Osteoblast (primary cell): ENCODE results near the gene NME3. TPM values are rescaled to one million over a fixed set of nuclear protein-coding genes. Genes with fewer than 3 reads are reported as not detected.

Source experiments
- DNase-seq: peaks from one replicate; pipeline ENCODE4 v3.0.0; 2011; ENCODE audit warnings: low spot score, mixed read lengths; ENCODE audit not compliant: insufficient read length; ENCODE audit errors: missing footprints
- H2AFZ ChIP-seq: 2 replicates; pipeline ENCODE4 v1.6.0; 2011; ENCODE audit warnings: mild to moderate bottlenecking, low read length
- H3K27ac ChIP-seq: 2 replicates; pipeline ENCODE4 v1.5.1; 2011; ENCODE audit warnings: mild to moderate bottlenecking, low read depth, low read length, moderate library complexity
- H3K27me3 ChIP-seq: 2 replicates; pipeline ENCODE4 v1.6.0; 2012; ENCODE audit warnings: mild to moderate bottlenecking, control low read depth, inconsistent platforms, low read length, moderate library complexity; ENCODE audit not compliant: insufficient read depth
- H3K36me3 ChIP-seq: 2 replicates; pipeline ENCODE4 v1.5.1; 2011; ENCODE audit warnings: mild to moderate bottlenecking, low read length, control low read depth, moderate library complexity; ENCODE audit not compliant: insufficient read depth
- H3K4me1 ChIP-seq: 2 replicates; pipeline ENCODE4 v1.5.1; 2011; ENCODE audit warnings: mild to moderate bottlenecking, low read length, control low read depth, moderate library complexity; ENCODE audit not compliant: insufficient read depth
- H3K4me2 ChIP-seq: 2 replicates; pipeline ENCODE4 v1.6.0; 2011; ENCODE audit warnings: mild to moderate bottlenecking, low read length; ENCODE audit not compliant: insufficient read depth
- H3K4me3 ChIP-seq: fragments of 200-600 bp; sonication (generic); 3 replicates; pipeline ENCODE4 v1.5.1; 2012; ENCODE audit warnings: mild to moderate bottlenecking, low read length, inconsistent platforms; ENCODE audit not compliant: insufficient read depth
- H3K79me2 ChIP-seq: 2 replicates; pipeline ENCODE4 v1.6.0; 2012; ENCODE audit warnings: mild to moderate bottlenecking, low read length, control low read depth, inconsistent platforms; ENCODE audit not compliant: insufficient read depth
- H3K9me3 ChIP-seq: 2 replicates; pipeline ENCODE4 v1.5.1; 2011; ENCODE audit warnings: low read depth, low read length, control low read depth
- H4K20me1 ChIP-seq: 2 replicates; pipeline ENCODE4 v1.6.0; 2012; ENCODE audit warnings: mild to moderate bottlenecking, low read length, control low read depth; ENCODE audit not compliant: insufficient read depth
- CTCF ChIP-seq: IDR thresholded peaks from 2 replicates; pipeline ENCODE4 v1.5.1; 2011; ENCODE audit warnings: mild to moderate bottlenecking, low read depth, low read length, moderate library complexity; ENCODE audit errors: extremely low read depth
- total RNA-seq: library from RNA; depleted of rRNA; stranded (reverse); fragments of >200 nt; gene quantifications from 2 replicates; pipeline ENCODE4 v1.2.3, GENCODE V29; 2012

The NME3 gene
- total RNA-seq, 1 donor, result 55.4 TPM

- peaks cover 40% of the 10 kb centered on the region for H3K79me2 ChIP-seq
- H2AFZ ChIP-seq, result no peak overlapping the region
- TF ChIP-seq CTCF, result no peak
- H3K4me2 ChIP-seq, result no peak overlapping the region
- H3K4me3 ChIP-seq, result no peak overlapping the region
- H3K27ac ChIP-seq, result no peak overlapping the region
- peaks cover 29% of the 10 kb centered on the region for H3K36me3 ChIP-seq
- no peaks in the 10 kb centered on the region for H3K9me3 ChIP-seq
- peak; percentile 86 for DNase-seq
- H3K4me1 ChIP-seq, result peaks cover 21% of the 10 kb centered on the region
- H3K27me3 ChIP-seq, result no peaks in the 10 kb centered on the region
- H4K20me1 ChIP-seq, result peaks cover 36% of the 10 kb centered on the region
These were observed 6.2 kb upstream of the NME3 start for GRCh38 chr16:1777375-1778199.

- Histone ChIP-seq H3K27me3 (no peaks in the 10 kb centered on the region), H4K20me1 (peaks cover 39% of the 10 kb centered on the region), H3K4me3 (no peak overlapping the region), H3K27ac (no peak overlapping the region), H3K9me3 (no peaks in the 10 kb centered on the region), H3K36me3 (peaks cover 29% of the 10 kb centered on the region), H3K4me2 (no peak overlapping the region), H3K79me2 (peaks cover 46% of the 10 kb centered on the region), H2AFZ (no peak overlapping the region), H3K4me1 (peaks cover 27% of the 10 kb centered on the region)
- DNase-seq, result peak; percentile 77
- TF ChIP-seq CTCF, result no peak
These were observed 5.6 kb upstream of the NME3 start for GRCh38 chr16:1776991-1777374.

GRCh38 chr16:1776672-1776955 lies 5.3 kb upstream of the NME3 start:
- no peak overlapping the region for H3K4me3 ChIP-seq
- H3K9me3 ChIP-seq, result no peaks in the 10 kb centered on the region
- peaks cover 40% of the 10 kb centered on the region for H4K20me1 ChIP-seq
- no peak overlapping the region for H3K4me2 ChIP-seq
- H3K79me2 ChIP-seq, result peaks cover 49% of the 10 kb centered on the region
- H3K27ac ChIP-seq, result no peak overlapping the region
- H2AFZ ChIP-seq, result no peak overlapping the region
- peaks cover 29% of the 10 kb centered on the region for H3K4me1 ChIP-seq
- TF ChIP-seq CTCF, result no peak
- H3K36me3 ChIP-seq, result peaks cover 29% of the 10 kb centered on the region
- peak; percentile 77 for DNase-seq
- H3K27me3 ChIP-seq, result no peaks in the 10 kb centered on the region

GRCh38 chr16:1775846-1776671 lies 4.7 kb upstream of the NME3 start:
- Histone ChIP-seq H3K4me2 (no peak overlapping the region), H3K36me3 (peaks cover 29% of the 10 kb centered on the region), H3K79me2 (peaks cover 46% of the 10 kb centered on the region), H2AFZ (no peak overlapping the region), H3K4me3 (no peak overlapping the region), H4K20me1 (peaks cover 35% of the 10 kb centered on the region), H3K27ac (no peak overlapping the region), H3K9me3 (no peaks in the 10 kb centered on the region), H3K27me3 (no peaks in the 10 kb centered on the region), H3K4me1 (peaks cover 23% of the 10 kb centered on the region)
- DNase-seq, result peak; percentile 85
- TF ChIP-seq CTCF, result no peak
